Gastroesophageal sphincter (tissue), 4 donors: ENCODE data around the gene ECSIT. TPM values are rescaled to one million over a fixed set of nuclear protein-coding genes. Genes with fewer than 3 reads are reported as not detected.
"Not testable (repeated sequence)": the region's sequence is repeated elsewhere in the genome, so short reads cannot be mapped to it uniquely, and the experiment has no call there.

ENCODE experiments used
- ATAC-seq: fragments of 150-250 bp; one replicate; pipeline ENCODE4 v1.9.1; 2016; ENCODE audit warnings: mild to moderate bottlenecking, moderate library complexity
- H3K27ac ChIP-seq, 4 donors: fragments of 200-600 bp; sonication (generic) in 3 of 4; 1 replicate in 3 of 4; 2 replicates in 1 of 4; pipeline ENCODE4 v1.5.1; 2016 to 2019
- H3K27me3 ChIP-seq: fragments of 200-600 bp; sonication (generic); one replicate; pipeline ENCODE4 v1.5.1; 2019
- H3K36me3 ChIP-seq, 2 donors: fragments of 200-600 bp; sonication (generic); one replicate each; pipeline ENCODE4 v1.5.1; 2019; ENCODE audit warnings: control low read depth in 1 of 2
- H3K4me1 ChIP-seq, 3 donors: fragments of 200-600 bp; sonication (generic); 1 replicate in 2 of 3; 2 replicates in 1 of 3; pipeline ENCODE4 v1.5.1; 2016 to 2019; ENCODE audit warnings: control low read depth in 2 of 3
- H3K4me3 ChIP-seq, 2 donors: fragments of 200-600 bp; sonication (generic); one replicate each; pipeline ENCODE4 v1.5.1; 2019; ENCODE audit warnings: mild to moderate bottlenecking in 1 of 2, moderate library complexity in 1 of 2
- H3K9me3 ChIP-seq, 3 donors: fragments of 200-600 bp; sonication (generic); one replicate each; pipeline ENCODE4 v1.5.1; 2017 to 2019; ENCODE audit warnings: control low read depth in 2 of 3
- EP300 ChIP-seq: sonication (generic); formaldehyde crosslinking; IDR thresholded peaks from one replicate; pipeline ENCODE4 v1.6.1; 2017; ENCODE audit warnings: antibody characterized with exemption, mild to moderate bottlenecking
- POLR2A ChIP-seq, 2 donors: fragments of 450-650 bp; IDR thresholded peaks; one replicate each; pipeline ENCODE4 v1.6.1; 2017; ENCODE audit warnings: antibody characterized with exemption in 2 of 2, mild to moderate bottlenecking in 2 of 2, moderate library complexity in 1 of 2
- POLR2AphosphoS5 ChIP-seq: sonication (generic); formaldehyde crosslinking; IDR thresholded peaks from one replicate; pipeline ENCODE4 v1.6.1; 2017; ENCODE audit warnings: antibody characterized with exemption
- WGBS, 2 donors: methylation state at CpG; one replicate each; pipeline ENCODE4 v1.1.5; 2018; ENCODE audit warnings: low coverage in 1 of 2; 5-methylcytosine and 5-hydroxymethylcytosine counted together
- total RNA-seq, 4 donors: library from RNA; depleted of rRNA; stranded (reverse); fragments of >200 nt; gene quantifications; one replicate each; pipeline ENCODE4 v1.1.0, GENCODE V29; 2016
- TF ChIP-seq, protein P1 (sequence below), 4 experiments: fragments of 200-600 bp in 2 of 4; fragments of 450-650 bp in 2 of 4; sonication (generic) in 1 of 4; IDR thresholded peaks; one replicate each; pipeline ENCODE4 v1.5.1; 2017 to 2019; ENCODE audit warnings: antibody characterized with exemption in 4 of 4, mild to moderate bottlenecking in 2 of 4, moderate library complexity in 2 of 4

Gene ECSIT
- total RNA-seq, 4 donors from 2014 or later = 50.1 to 88.3 (median 65.2) TPM

DNA sequence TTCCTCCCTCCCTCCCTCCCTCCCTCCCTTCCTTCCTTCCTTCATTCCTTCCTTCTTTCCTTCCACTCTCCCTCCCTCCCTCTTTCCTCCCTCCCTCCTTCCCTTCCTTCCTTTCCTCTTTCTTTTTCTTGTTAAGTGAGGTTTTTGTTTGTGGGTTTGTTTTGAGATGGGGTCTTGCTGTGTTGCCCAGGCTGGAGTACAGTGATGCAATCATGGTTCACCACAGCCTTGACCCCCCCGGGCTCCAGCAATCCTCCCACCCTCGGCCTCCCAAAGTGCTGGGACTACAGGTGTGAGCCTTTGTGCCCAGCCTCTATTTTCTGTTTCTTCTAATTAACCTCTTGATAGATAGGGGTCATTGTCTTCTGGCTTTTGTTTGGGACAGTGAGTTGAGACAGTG, 67.5 kb downstream of the ECSIT start:
- H3K36me3 ChIP-seq = no peaks in the 10 kb centered on the region
- no peaks in the 10 kb centered on the region for H3K4me1 ChIP-seq
- H3K27ac ChIP-seq = no peak overlapping the region
- H3K4me3 ChIP-seq = no peak overlapping the region
- no CpG with 5 or more reads among the region's 2 CpGs for WGBS, 2 donors
- H3K27me3 ChIP-seq = peaks cover 41% of the 10 kb centered on the region
- H3K9me3 ChIP-seq = no peaks in the 10 kb centered on the region
- ATAC-seq = no peak
- TF ChIP-seq, protein P1, sequence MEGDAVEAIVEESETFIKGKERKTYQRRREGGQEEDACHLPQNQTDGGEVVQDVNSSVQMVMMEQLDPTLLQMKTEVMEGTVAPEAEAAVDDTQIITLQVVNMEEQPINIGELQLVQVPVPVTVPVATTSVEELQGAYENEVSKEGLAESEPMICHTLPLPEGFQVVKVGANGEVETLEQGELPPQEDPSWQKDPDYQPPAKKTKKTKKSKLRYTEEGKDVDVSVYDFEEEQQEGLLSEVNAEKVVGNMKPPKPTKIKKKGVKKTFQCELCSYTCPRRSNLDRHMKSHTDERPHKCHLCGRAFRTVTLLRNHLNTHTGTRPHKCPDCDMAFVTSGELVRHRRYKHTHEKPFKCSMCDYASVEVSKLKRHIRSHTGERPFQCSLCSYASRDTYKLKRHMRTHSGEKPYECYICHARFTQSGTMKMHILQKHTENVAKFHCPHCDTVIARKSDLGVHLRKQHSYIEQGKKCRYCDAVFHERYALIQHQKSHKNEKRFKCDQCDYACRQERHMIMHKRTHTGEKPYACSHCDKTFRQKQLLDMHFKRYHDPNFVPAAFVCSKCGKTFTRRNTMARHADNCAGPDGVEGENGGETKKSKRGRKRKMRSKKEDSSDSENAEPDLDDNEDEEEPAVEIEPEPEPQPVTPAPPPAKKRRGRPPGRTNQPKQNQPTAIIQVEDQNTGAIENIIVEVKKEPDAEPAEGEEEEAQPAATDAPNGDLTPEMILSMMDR (IDR thresholded peaks at IDR 0.05) = no peak
- TF ChIP-seq POLR2AphosphoS5 (no peak), EP300 (no peak), POLR2A (IDR thresholded peaks at IDR 0.05) (no peak)

DNA sequence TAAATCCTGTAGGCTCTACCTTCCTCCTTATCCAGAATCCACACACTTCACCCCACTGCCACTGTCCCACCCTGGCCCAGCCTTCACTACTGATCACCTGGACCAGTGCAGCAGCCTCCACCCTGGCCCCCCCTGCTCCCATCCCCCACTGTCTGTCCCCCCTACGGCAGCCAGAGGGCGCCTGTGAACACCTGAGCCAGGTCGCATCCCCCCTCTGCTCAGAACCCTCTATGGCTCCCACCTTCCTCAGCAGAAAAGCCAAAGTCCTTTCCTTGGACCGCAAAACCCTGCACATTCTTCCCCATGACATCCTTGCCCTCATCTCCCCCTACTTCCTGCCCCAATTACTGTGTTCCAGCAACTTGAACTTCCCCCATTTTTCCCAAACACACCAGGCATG, 68.7 kb downstream of the ECSIT start:
- 48 to 51% methylated on average over 4 of the region's 4 CpGs for WGBS, 2 donors
- peaks cover 29% of the 10 kb centered on the region for H3K27me3 ChIP-seq
- H3K4me3 ChIP-seq = no peak overlapping the region
- no peaks in the 10 kb centered on the region for H3K9me3 ChIP-seq
- no peaks in the 10 kb centered on the region for H3K4me1 ChIP-seq
- no peak for ATAC-seq
- H3K36me3 ChIP-seq = no peaks in the 10 kb centered on the region
- H3K27ac ChIP-seq = no peak overlapping the region
- TF ChIP-seq, protein P1 (IDR thresholded peaks at IDR 0.05) = no peak
- TF ChIP-seq POLR2A (IDR thresholded peaks at IDR 0.05) (no peak), EP300 (no peak), POLR2AphosphoS5 (no peak)

DNA sequence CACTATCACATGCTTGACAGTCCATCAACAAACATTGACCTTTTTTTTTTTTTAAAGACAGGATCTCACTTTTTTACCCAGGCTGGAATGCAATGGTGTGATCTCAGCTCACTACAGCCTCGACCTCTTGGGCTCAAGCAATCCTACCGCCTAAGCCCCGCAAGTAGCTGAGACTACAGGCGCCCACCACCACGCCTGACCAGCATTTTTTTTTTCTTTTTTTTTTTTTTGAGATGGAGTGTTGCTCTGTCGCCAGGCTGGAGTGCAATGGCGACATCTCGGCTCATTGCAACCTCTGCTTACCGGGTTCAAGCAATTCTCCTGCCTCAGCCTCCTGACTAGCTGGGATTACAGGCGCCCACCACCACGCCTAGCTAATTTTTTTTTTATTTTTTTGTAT, 70.0 kb downstream of the ECSIT start:
- not testable (repeated sequence) for H3K36me3 ChIP-seq, H3K4me1 ChIP-seq, H3K4me3 ChIP-seq, H3K27ac ChIP-seq, H3K9me3 ChIP-seq, ATAC-seq
- WGBS, 2 donors = 78% methylated on average over 11 of the region's 11 CpGs; no CpG with 5 or more reads in 1 of the 2 donors
- peaks cover 31% of the 10 kb centered on the region for H3K27me3 ChIP-seq

DNA sequence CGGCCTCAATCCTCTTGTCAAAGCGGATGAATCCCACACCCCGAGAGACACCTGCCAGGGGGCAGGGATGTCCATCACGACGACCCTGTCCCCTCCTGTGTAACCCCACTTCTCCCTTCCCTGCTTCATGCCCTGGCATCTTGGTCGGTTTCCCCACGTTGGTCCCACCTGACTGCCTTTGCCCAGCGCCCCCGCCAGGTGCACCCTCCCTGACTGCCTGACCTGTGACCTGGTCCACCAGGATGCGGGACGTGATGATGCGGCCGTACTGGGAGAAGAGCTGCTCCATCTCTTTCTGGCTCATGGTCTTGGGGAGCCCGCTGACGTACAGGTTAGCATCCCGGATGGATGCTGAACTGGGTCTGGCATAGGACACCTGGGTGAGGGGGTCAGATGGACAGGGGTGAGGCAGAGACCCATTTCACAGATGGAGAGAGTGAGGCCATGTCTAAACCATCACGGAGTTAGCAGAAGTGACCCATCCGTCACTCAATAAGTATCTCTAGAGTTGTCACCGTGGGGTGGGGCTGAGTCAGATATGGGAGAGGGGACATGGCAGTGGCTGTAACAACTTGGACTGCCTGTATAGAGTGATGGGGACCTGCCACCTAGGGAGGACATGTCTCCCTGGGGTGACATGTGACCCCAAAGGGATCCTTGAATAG, 70.6 kb downstream of the ECSIT start:
- WGBS, 2 donors = 82 to 91% methylated on average over 2 to 6 of the region's 19 CpGs
- Histone ChIP-seq H3K27ac (no peak overlapping the region), H3K27me3 (peaks cover 36% of the 10 kb centered on the region), H3K9me3 (no peaks in the 10 kb centered on the region), H3K36me3 (no peaks in the 10 kb centered on the region), H3K4me1 (no peaks in the 10 kb centered on the region), H3K4me3 (no peak overlapping the region)
- TF ChIP-seq POLR2AphosphoS5 (no peak), POLR2A (IDR thresholded peaks at IDR 0.05) (no peak), EP300 (no peak)
- TF ChIP-seq, protein P1 (IDR thresholded peaks at IDR 0.05) = no peak
- ATAC-seq = no peak

DNA sequence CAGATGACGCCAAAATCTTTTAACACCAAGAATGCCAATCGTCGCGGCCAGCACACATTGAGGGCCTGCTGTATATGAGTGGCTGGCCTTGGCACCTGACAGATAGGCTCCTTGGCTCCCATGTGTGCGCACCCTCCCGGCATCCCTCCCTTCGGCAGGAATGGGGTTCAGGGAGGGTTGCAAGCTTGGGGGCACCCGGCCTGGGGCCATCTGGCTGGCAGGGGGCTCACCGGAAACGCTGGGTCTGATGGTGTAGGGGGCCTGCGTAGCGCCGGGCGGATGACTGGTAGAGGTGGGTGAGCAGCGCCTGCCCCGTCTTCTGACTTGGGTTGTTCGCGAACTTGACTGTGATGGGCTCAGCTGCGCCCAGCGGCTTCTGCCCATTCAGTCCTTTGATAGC, 71.1 kb downstream of the ECSIT start:
- no peak for ATAC-seq
- Histone ChIP-seq H3K9me3 (no peaks in the 10 kb centered on the region), H3K27me3 (peaks cover 41% of the 10 kb centered on the region), H3K4me1 (no peaks in the 10 kb centered on the region), H3K27ac (no peak overlapping the region), H3K4me3 (no peak overlapping the region), H3K36me3 (no peaks in the 10 kb centered on the region)
- TF ChIP-seq POLR2AphosphoS5 = no peak
- TF ChIP-seq, protein P1 (IDR thresholded peaks at IDR 0.05) = no peak
- TF ChIP-seq POLR2A (IDR thresholded peaks at IDR 0.05) = no peak
- no peak for TF ChIP-seq EP300
- WGBS, 2 donors = 66 to 100% methylated on average over 3 to 4 of the region's 20 CpGs
